ELF-1 (cell line): ENCODE data around the gene VCP.

ENCODE experiments used
- DNase-seq: peaks from one replicate; pipeline ENCODE4 v3.0.0-alpha.2; 2016; ENCODE audit warnings: low read depth, low spot score

The VCP gene

DNA sequence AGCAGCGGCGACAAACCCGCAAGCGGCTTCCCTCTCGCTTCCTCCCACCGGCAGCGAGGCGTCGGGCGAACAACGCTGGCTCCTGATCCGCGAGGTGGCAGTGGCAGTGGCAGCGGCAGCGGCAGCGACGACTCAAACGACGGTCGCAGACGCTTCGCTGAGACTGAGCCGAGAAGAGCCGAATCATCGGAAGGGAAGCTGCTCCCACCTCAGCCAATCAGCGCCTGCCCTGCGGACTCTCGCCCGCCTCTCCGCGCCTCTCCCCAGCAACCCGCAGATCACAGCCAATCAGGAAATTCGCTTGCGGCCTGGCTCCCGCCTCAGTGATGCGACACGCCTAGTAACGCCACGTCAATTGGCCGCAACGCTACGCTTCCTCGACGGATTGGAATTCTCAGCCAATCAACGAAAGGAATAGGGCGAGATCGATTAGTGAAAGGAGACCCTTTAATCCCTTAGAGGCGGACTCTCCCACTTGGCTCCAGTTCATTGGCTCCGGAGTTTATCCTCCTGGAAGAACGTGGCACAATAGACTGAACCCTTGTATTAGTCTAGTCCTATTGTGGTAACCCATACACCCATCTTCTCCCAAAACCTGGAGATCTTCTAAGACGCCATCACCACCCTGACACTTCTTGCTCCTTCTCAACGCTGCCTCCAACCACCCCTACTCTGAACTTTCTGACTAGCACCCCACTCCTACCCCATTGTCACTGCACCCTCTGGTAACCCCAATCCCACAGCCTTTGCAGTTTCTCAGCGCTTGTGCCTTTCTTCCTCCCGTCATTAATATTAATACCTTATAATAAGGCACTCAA lies at the start of gene VCP:
TSS of gene VCP (minus strand) at position 165 of the 818 bp plus-strand sequence. CDS start 272 bp downstream, outside the sequence.
- peak; percentile 100 for DNase-seq

DNA sequence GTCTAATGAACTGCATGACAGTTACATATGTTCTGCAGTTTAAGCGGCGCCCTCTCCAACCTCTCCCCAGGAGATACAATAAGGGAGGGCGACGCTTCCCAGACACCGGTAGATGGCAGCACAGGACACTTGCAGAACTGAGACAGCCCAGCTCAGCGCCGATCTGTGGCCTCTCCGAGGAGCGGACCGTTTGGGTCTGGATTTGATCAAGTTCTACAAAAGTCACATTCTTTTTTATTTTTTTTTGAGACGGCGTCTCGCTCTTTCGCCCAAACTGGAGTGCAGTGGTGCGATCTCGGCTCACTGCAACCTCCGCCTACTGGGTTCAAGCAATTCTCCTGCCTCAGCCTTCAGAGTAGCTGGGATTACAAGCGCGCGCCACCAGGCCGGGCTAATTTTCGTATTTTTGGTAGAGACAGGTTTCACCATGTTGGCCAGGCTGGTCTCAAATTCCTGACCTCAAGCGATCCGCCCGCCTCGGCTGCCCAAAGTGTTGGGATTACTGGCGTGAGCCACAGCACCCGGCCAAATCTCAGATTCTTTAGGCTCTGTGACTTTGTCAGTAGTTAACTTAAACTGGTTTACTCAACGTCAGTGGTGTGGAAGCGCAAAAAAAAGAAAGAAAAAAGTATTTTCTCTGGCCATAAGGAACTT lies 44.6 kb upstream of the VCP start:
- peak; percentile 94 for DNase-seq

DNA sequence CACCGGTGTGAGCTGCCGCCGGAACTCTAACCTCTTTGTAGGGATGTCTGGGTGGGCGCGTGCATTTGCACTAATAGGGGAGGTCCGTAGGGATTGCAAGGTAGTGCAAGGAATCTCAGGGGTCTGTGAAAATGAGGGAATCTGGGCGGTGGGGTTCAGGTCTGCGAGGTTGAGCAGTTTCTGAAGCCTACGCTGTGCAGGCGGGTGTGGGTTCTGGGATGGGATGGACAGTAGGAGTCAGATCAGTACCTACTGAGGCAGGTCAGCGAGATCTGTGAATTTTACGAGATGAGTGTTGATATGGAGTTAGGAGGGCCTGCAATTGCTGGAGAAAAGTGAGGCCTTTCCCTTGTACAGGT lies 44.1 kb upstream of the VCP start:
- no peak for DNase-seq

DNA sequence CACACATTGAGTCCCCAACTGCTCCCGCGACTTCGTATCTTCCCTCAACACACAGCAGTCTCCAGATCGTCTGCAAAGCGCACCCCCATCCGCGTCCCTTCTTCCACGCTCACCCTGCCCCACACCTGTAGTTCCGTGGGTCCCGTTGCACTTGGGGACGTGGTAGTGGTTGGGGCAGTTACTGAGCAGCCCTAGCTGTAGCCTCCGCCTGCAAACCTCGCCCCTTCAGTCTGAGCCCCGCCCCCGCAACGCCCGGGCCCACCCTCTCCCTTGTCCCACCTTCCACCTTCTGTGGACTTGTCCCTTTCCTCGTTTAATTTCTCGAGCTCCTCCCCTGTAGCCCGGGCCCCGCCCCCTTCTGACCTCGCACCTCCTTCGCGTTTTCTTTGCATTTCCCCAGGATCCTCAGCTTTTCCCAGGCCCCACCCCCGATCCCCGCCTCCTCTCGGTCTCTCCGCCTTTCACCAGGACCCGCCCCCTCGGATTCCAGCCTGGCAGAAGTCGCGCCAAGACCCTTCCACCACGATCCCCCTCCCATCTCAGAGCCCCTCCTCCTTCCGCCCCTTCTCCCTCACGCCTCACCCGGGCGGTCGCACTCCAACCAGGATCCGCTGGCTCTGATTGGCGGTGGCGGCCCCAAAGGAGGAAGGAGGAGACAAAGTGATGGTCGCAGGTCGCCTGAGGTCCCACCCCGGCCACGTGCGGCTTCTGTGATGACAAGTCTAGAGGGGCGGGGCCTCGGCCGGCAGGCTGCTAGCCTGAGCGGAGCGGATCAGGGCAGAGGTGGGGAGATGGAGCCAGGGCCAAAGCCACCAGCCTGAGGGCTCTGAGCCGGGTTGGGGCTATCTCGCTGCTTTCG lies 43.5 kb upstream of the VCP start, which contains the start of gene ATOSB:
TSS of gene ATOSB (minus strand) at position 183 of the 859 bp plus-strand sequence. CDS start 7,588 bp downstream, outside the sequence.
- peak; percentile 99 for DNase-seq

DNA sequence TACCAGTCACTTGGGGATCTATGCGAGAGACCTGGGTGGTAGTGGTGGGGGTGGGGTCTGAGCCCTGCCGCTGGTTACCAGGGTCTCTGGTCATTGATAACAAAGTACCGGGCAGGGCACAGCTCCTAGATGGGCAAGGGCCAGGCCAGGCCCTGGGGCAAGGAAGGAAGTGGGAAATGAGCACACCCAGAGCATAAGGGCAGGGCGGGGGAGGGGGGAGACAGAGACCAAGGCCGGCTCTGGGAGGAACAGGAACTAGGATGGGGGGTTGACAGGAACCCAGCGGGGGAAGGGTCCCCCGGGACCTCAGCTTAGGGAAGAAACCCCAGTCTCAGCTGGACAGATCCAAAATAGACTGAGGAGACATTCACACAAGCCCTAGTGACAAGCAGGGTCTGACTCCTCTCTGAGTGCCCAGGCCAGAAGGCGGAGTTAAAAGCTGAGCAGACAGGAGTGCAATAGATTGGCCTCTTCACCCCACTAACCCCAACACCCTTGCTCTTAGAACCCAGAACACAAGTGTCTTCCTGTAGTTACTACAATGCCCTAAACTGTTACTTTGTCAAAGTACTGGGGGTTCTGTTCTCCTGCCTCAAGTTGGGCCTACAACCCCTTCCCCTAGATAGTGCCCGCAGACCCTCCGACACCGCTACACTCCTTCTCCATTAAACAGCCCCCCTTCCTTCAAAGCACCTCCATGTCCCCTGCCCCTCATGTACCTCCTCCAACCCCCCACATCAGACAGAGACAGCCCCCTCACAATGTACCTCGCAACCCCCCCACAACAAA lies 42.6 kb upstream of the VCP start:
- DNase-seq: peak; percentile 65

DNA sequence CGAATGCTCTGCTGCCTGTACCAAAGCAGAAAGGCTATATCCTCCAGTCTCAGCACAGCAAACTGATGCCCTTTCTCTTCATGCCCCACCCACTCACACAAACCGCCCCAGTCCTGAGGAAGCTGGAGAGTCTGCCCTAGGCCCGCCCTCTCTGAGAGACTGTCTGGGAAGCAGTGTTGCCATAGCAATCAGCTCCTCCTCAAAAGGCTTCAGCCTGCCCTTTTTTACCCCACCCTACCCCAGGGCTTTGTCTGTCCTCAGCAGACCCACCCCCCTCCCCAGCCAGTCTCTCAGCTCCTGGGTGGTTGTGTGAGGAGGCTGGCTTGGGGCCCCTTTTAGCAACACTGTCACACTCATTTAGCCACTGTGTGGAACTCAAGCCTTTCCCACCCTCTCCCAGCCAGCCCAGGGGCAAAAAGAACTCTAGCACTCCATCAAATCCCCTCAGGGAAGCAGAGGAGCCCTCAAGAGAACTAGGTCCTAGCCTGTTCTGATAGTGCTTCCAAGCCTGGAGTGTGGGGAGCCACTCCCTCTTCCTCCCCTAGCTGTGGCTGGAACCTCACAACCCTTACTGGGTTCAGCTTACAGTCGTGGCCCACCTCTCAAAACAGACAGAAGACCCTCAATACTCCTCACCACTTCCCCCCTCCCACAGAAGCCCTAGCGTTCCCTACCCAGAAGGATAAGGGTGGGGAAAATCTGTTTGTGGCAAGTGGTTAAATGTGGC lies 41.9 kb upstream of the VCP start:
- peak; percentile 99 for DNase-seq

DNA sequence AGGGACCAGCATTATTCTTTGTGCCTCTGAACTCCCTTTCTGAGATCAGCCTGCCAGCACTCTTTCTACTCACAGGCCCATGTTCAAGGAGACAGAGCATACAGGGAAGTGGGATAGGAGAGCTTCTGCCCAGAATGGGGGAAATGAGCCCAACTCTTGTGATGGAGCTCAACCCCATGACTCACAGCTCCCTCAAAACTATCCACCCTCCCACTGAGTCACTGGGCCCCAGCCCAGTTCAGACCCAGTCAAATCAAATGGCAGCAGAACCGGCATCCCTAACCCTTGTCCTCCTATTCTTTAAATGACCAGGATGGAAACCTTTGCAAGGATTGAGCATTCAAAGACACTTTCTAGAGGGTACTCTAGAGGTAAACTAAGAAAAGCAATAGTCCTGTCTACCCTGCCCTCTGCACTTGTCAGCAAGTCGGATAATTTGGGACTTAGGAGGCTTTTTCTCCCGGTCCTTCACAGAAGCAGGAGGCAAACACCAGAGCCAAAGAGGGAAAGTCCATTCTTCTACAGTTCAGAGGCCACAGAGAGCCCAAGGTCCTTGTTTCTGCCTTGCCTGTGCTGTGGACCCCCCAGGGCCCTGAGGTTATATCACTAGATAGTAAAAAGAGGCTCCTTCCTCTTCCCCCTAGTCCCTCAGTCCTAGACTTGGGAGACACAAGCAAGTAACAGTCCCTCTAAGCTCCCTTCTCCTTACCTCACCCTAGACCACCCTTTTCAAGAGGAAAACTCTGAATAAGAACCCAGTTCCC lies 40.0 kb upstream of the VCP start:
- peak; percentile 7 for DNase-seq

DNA sequence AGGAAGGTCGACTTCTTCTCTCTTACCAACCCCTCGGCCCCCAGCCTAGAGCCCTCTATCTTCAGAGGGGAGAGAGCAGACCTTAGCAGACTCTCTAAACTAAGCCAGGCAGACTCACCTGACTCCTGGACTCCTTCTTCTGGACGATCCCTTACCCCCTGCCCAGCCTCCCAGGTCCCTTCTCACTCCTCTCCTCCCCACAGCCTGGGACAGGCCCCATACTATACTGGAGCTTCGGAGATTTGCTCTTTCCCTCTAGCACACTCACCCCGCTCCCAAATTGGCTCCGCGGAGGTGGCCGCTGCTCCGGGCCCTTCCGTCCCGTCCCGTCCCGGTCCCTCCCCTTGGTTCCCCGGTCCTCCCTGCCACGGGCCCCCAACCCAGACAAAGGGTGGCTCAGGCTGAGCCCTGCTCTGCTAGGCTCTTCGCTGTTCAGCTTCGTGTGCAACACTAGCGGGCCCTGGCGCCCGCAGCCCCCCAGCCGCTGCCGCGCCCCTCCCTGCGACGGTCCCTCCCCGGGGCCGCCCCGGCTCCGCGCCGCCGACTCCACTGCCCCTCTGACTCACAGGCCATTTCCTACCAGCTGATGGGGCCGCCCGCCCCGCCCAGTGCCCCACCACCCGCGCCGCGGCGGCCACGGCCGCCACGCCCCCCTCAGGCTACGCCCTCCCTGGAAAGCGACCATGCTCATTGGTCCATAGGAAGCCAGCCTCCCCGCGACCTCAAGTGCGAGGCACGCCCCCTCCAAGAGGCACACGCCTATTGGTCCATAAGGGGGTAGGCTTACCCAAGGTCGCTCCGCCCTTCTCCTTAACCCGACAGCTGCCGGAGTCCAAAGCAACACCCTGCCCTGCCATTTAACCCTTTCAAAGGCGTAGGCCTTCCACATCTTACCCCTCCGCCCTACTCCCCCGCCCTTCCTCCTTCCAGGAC lies 38.8 kb upstream of the VCP start:
- peak; percentile 99 for DNase-seq

DNA sequence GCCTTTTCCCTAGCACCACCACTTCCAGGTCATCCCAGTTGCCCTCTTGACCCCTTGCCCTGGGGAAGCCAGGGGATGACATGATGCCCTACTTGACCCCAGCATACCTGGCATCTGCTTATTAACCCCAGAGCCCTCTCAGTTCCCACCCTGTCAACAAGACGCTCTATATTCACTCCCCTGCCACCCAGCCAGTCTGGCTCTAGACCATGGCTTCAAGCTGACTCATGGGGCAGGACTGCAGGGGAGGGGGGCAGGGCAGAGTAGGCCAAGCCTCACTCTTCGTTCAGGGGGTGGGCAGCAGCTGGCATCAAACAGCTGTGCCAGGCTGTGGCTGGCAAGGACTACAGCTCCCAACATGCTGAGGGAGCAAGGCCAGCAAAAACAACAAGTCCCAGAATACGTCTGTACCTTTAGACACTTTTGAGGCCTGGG lies 37.9 kb upstream of the VCP start:
- peak; percentile 15 for DNase-seq

DNA sequence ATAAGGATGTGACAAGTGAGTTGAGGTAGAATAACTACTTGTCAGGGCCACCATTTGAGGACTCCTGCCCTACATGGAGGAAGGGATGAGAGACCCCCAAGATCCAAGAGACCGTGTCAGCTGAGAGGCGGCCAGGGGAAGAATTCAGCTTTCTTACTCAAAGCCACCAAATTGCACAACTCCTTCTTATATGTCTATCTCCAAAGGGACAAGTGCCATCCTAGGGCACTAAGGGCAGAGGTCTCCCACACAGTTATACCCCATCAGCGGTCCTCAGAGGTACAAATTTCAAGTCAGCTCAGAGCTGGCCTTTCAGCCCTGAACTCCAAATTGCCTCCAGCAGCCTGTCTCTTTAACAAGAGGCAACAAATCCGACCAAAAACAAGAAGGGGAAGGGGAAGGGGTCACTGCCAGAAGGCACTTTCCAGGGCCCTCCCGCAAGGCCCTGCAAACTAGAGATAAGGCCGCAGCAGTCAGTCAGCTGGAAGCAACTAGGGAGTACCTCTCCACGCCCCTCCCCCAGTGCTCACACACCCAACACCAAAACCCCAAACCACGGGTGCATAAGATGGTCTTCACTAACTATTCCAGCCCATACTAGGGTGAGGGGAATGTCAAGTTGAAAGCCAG lies 36.6 kb upstream of the VCP start:
- peak; percentile 13 for DNase-seq

DNA sequence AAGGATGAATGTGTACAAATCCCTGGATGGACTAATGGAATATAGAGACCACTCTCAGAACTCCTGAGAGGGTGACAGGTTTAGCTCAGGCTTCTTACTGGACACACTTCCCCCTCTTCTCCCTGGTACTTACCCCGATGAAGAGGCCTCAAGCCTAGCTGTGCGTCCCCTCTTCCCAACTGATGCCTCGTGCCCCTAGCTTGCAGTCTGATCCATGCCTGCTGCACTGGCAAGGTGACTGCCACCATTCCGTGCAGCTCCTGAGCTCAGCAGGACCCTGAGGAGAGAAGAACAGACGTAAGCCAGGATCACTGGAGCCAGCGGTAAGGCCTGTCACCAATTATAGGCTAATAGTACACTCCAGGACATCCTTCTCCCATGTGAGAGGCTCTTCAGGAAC lies 36.0 kb upstream of the VCP start:
- no peak for DNase-seq

DNA sequence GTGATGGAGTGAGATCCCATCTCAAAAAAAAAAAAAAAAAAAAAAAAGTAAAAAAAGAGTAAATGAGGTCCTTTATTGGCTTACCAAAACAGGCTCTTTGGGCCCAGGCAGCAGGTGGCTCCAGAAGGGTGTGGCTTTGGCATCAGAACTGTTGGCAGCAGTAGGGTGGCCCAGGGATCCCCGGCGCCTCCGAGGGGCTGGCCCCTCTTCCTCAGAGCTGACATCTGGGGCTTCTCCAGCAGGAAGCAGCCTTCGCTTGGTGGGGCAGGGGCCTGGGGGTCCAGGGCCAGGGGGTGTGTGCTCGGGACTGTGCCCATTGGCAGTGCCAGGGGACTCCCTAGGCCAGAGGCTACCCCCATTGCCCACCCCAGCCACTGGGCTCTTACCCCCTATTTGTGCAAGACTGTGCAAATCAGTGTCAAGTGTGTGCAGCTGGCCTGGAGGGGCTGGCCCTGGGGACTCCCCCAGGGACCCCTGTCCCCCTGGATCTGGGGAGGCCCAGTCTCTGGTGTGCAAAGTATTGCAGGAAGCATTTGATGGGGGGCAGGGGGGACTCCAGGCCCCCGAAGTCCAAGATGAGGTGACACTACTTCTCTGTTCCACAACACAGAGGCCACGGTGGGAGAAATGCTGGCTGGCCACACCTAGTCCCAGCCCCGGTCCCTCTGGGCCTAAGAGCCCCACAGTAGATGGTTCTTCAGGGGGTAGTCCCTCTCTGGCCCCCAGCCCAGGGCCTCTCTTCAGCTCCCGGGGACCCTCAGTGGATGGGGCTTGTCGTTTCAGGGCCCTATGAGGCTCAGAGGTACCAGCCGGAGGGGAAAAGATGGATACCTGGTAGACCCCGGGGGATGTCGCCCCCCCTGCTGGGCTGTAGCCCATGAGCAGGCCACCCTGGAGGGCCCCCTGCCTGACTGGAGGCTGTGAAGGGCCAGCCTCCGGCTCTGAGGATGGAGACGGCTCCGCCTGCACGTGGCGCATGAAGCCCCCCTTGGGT lies 35.2 kb upstream of the VCP start:
- DNase-seq: no peak

DNA sequence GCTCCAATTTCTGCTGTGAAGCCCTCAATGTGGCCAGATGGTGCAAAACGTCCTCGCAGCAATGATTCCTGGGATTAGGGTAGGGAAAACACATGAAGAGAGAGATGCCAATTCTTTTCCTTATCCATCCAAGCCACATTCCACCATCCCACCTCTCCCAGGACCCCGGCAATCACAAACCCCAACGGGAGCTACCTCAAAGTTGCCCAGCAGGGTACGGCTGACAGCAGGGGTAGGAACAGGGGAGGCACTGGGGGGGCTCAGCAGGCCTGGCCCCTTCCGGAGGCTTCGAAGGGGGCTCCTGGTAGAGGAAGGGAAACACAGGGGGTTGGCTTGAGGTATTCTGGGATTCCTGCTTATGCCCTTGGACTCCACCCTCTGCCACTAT lies 33.9 kb upstream of the VCP start:
- no peak for DNase-seq

DNA sequence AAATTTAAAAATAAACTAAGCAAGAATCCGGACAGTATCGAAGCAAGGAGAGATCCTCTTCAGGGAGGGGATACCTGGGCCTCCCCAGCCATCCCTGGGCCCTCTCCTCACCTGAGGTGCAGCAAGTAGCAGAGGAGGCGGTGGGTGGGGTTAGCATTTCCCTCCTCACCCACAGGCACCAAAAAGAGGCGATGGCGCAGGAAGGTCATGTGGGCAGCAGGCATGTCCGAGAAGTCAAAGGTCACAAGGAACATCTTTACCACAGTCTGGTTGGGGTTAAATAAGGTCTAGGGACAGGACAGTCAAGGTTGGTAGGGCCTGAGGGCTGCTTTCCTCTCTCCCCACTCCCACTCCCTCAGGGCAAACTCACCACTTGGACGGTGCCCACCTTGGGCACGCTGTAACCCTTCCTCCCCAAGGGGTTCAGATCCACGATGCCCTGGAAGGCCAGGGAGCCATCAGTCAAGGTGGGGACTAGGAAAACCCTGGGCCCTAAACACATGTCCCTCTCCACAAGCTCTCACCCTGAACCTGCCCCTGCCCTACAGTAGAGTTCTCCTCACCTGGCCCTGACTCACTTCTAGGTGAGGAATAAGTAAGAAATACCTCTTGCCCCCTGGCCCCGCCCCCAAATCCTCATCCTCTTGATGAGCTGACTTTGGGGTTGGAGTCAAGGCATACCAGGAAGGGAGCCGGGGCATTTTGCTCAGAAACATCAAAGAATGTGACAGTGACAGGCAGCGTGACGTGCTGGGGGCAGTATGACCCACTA lies 33.3 kb upstream of the VCP start:
- DNase-seq: no peak

DNA sequence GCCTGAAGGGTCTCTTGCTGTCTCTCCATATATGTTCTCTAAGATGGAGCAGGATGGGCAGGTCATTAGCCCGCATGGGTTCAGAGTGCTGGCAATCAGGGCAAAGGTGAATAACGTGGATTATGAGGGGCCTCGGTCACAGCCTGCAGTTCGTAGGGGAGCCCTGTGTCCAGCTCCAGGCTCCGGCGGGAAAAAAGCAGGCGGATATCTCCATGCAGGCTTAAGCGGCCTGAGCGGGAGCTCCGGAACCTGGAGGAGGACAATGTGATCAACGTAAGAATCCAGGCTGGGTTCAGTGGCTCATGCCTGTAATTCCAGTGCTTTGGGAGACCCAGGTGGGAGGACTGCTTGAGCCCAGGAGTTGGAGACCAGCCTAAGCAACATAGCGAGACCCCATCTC lies 32.7 kb upstream of the VCP start:
- no peak for DNase-seq

DNA sequence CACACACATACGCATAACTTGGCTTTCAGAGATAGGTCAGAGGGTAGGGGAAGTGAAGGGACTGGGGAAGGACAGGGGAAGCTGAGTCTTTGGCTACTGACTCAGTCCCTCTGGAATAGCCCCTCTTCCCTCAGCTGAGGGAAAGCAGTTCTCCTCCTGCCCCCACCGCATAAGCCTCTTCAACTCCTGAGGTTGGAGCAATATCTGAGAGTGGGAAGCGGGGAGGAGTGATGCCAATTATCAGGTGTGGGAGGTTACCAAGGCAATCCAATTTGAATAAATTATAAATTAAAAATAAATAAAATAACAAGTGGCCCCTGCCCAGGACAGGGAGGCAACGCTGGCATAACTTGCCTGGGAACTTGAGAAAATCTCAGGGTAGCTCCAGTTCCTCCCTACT lies 32.2 kb upstream of the VCP start:
- no peak for DNase-seq
